GM19463 (cell line): ENCODE data around the gene ARHGAP15.
A peak's percentile ranks its signal among the peaks of the same experiment; 100 is the strongest.

Source experiments
- ATAC-seq: cut with Tn5 transposase; IDR thresholded peaks from one replicate; pipeline ENCODE4 v1.9.1; 2021; ENCODE audit warnings: mild to moderate bottlenecking, moderate library complexity; ENCODE audit not compliant: unreplicated experiment

ARHGAP15 gene

GRCh38 chr2:143475041-143475776 is 346.0 kb downstream of the ARHGAP15 start:
- no peak for ATAC-seq

- ATAC-seq: no peak
Observed at GRCh38 chr2:143476336-143477087, 347.3 kb downstream of the ARHGAP15 start.

- peak; percentile 69 for ATAC-seq
Observed at GRCh38 chr2:143477714-143478443, 348.7 kb downstream of the ARHGAP15 start.

- ATAC-seq: no peak
Observed at GRCh38 chr2:143480086-143480485, 350.9 kb downstream of the ARHGAP15 start.

GRCh38 chr2:143480601-143481236 is 351.5 kb downstream of the ARHGAP15 start:
- no peak for ATAC-seq

- no peak for ATAC-seq
Observed at GRCh38 chr2:143481237-143481623, 352.0 kb downstream of the ARHGAP15 start.

- no peak for ATAC-seq
Observed at GRCh38 chr2:143481733-143482132, 352.5 kb downstream of the ARHGAP15 start.

- no peak for ATAC-seq
Observed at GRCh38 chr2:143482316-143482715, 353.1 kb downstream of the ARHGAP15 start.

GRCh38 chr2:143482771-143483170 is 353.6 kb downstream of the ARHGAP15 start:
- no peak for ATAC-seq

- ATAC-seq: no peak
Observed at GRCh38 chr2:143486976-143487375, 357.8 kb downstream of the ARHGAP15 start.

- ATAC-seq: no peak
Observed at GRCh38 chr2:143489145-143489544, 359.9 kb downstream of the ARHGAP15 start.

- no peak for ATAC-seq
Observed at GRCh38 chr2:143491131-143491530, 361.9 kb downstream of the ARHGAP15 start.

GRCh38 chr2:143493339-143493738 is 364.1 kb downstream of the ARHGAP15 start:
- ATAC-seq: no peak

- no peak for ATAC-seq
Observed at GRCh38 chr2:143497726-143498125, 368.5 kb downstream of the ARHGAP15 start.

GRCh38 chr2:143498496-143498895 is 369.3 kb downstream of the ARHGAP15 start:
- ATAC-seq: no peak

- ATAC-seq: no peak
Observed at GRCh38 chr2:143499061-143499460, 369.8 kb downstream of the ARHGAP15 start.

- ATAC-seq: peak; percentile 48
Observed at GRCh38 chr2:143501106-143501676, 372.0 kb downstream of the ARHGAP15 start.

GRCh38 chr2:143503280-143503679 is 374.1 kb downstream of the ARHGAP15 start:
- ATAC-seq: no peak

- no peak for ATAC-seq
Observed at GRCh38 chr2:143504397-143504796, 375.2 kb downstream of the ARHGAP15 start.

GRCh38 chr2:143505542-143505941 is 376.3 kb downstream of the ARHGAP15 start:
- no peak for ATAC-seq

- ATAC-seq: no peak
Observed at GRCh38 chr2:143513081-143513480, 383.9 kb downstream of the ARHGAP15 start.
